ENCODE results near the gene APC.
A peak's percentile ranks its signal among the peaks of the same experiment; 100 is the strongest.

DNA sequence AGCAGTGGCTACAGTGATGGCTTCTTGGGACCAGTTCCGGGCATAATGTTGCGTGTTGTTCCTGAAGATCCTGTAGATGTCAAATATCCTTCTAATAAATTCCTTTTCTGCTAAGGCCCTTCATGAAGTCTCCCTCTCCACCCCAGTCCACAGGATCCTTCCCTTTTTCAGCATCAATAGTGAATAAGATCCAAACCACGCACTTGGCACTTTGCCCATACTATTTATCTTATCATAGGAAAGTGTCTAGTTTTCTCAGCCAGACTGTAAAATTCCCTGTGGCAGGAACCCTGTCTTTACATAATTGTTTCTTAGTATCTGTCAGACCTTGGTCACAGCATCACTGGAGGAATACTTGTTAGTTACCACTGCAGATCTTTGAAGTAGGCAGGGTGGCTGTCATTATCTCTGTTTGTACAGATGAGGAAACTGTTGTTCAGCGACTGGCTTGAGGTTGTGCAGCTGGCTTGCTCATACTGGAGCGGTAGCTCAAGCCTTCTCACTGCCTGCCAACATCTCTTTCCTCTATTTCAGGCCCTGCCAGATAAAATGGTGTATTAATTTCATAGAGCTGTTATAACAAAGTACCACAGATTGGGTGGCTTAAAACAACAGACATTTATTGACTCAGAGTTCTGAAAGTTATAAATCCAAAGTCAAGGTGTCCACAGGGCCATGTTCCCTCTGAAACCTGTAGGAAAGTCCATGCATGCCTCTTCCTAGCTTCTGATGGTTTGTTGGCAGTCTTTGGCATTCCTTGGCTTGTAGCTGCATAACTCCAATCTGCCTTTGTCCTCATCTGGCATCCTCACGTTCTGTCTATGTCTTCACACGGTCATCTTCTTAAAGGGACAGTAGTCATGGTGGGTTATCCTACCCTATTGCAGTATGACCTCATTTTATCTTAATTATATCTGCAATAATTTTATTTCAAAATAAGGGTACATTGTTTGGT is 33.5 kb upstream of the APC start:
- TF ChIP-seq BACH2 (CRISPR knock-in tag; IDR thresholded peaks at IDR 0.05; ENCODE audit: borderline replicate concordance) = no peak
- TF ChIP-seq ISL1 (CRISPR knock-in tag; IDR thresholded peaks at IDR 0.05) = peak; percentile 30; the same call in 1 of the 2 replicates
- no peak for TF ChIP-seq ARNTL (CRISPR knock-in tag; IDR thresholded peaks at IDR 0.05; ENCODE audit: borderline replicate concordance, low read depth)
- TF ChIP-seq ZNF8 (CRISPR knock-in tag; IDR thresholded peaks at IDR 0.05) = no peak
- TF ChIP-seq, protein P1, sequence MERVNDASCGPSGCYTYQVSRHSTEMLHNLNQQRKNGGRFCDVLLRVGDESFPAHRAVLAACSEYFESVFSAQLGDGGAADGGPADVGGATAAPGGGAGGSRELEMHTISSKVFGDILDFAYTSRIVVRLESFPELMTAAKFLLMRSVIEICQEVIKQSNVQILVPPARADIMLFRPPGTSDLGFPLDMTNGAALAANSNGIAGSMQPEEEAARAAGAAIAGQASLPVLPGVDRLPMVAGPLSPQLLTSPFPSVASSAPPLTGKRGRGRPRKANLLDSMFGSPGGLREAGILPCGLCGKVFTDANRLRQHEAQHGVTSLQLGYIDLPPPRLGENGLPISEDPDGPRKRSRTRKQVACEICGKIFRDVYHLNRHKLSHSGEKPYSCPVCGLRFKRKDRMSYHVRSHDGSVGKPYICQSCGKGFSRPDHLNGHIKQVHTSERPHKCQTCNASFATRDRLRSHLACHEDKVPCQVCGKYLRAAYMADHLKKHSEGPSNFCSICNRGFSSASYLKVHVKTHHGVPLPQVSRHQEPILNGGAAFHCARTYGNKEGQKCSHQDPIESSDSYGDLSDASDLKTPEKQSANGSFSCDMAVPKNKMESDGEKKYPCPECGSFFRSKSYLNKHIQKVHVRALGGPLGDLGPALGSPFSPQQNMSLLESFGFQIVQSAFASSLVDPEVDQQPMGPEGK (CRISPR knock-in tag; IDR thresholded peaks at IDR 0.05; ENCODE audit: borderline replicate concordance) = no peak
- no peak for TF ChIP-seq PPARA (CRISPR knock-in tag; IDR thresholded peaks at IDR 0.05; ENCODE audit: borderline replicate concordance)
- TF ChIP-seq ZFP30 (CRISPR knock-in tag; IDR thresholded peaks at IDR 0.05) = no peak
- TF ChIP-seq TCF4 (CRISPR knock-in tag; IDR thresholded peaks at IDR 0.05; ENCODE audit: borderline replicate concordance) = 0 out of 2 replicates have a peak, but pooled peaks have one; percentile 20
- TF ChIP-seq ZNF565 (CRISPR knock-in tag; conservative IDR thresholded peaks at IDR 0.05; ENCODE audit: low read depth) = no peak

Data from SK-N-SH treated with all-trans-retinoic acid at 6 μM for 48 hours (cell line).